Prostate gland (tissue), 2 donors: ENCODE data around the gene IRF9.

ENCODE experiments used
- CTCF ChIP-seq, 4 experiments: fragments of 200-600 bp in 2 of 4; fragments of 450-650 bp in 2 of 4; sonication (generic) in 2 of 4; IDR thresholded peaks; 1 replicate in 3 of 4; 2 replicates in 1 of 4; pipeline ENCODE4 v1.5.1; 2016 to 2019; ENCODE audit warnings: antibody characterized with exemption in 4 of 4, mild to moderate bottlenecking in 2 of 4, moderate library complexity in 2 of 4
- POLR2A ChIP-seq: fragments of 450-650 bp; IDR thresholded peaks from one replicate; pipeline ENCODE4 v1.6.1; 2016; ENCODE audit warnings: antibody characterized with exemption, mild to moderate bottlenecking
- POLR2AphosphoS5 ChIP-seq: sonication (generic); formaldehyde crosslinking; IDR thresholded peaks from one replicate; pipeline ENCODE4 v1.6.1; 2017; ENCODE audit warnings: antibody characterized with exemption

DNA sequence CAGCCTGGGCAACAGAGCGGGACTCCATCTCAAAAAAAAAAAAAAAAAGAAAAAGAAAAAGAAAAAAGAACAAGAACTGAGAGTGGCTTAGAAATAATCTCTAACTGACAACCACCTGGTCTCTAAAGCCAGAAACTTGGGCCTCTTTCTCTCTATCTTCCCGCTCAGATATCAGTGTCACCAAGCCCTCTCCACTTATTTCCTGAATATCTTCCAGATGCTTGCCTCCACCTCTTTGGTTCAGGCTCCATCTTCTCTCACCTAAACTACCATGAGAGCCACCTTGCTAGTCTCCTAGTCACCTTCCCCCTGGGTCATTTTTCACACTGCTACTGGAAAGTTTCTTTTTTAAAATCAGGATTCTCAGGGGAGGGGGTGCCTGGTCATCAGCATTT lies 36.0 kb downstream of the IRF9 start:
- no peak for TF ChIP-seq CTCF (IDR thresholded peaks at IDR 0.05)
- no peak for TF ChIP-seq POLR2AphosphoS5
- no peak for TF ChIP-seq POLR2A
